Testis (tissue), 2 donors: Measurements from ENCODE around the gene KISS1R.

Source experiments
- CTCF ChIP-seq, 3 experiments: fragments of 450-650 bp in 2 of 3; fragments of 200-600 bp in 1 of 3; sonication (generic) in 1 of 3; IDR thresholded peaks; one replicate each; pipeline ENCODE4 v1.5.1; 2016 to 2019; ENCODE audit warnings: antibody characterized with exemption in 3 of 3, mild to moderate bottlenecking in 2 of 3, moderate library complexity in 1 of 3
- POLR2A ChIP-seq: fragments of 450-650 bp; IDR thresholded peaks from one replicate; pipeline ENCODE4 v1.6.1; 2017; ENCODE audit warnings: antibody characterized with exemption, mild to moderate bottlenecking, moderate library complexity

- no peak for TF ChIP-seq CTCF (IDR thresholded peaks at IDR 0.05)
- TF ChIP-seq POLR2A = no peak
These were observed 28.4 kb upstream of the KISS1R start for GRCh38 chr19:888581-889385.
